Endothelial cell of umbilical vein (primary cell): Measurements from ENCODE around the gene SOD3. TPM values are rescaled to one million over a fixed set of nuclear protein-coding genes. Genes with fewer than 3 reads are reported as not detected.

Experiments used
- BruUV-seq: library from RNA; stranded (reverse); fragments of 400-500 nt; replicated peaks from 2 replicates; lab custom pipeline; 2021; lab: Mats Ljungman, UMichigan
- CTCF ChIA-PET: fragments of 300-600, 350-600 bp; sonication (Branson Sonifier 250); formaldehyde crosslinking; loops from one replicate; lab custom pipeline; 2021; ENCODE audit warnings: antibody characterized with exemption, inconsistent platforms; lab: Charles Lee
- POLR2A ChIA-PET: fragments of 300-600, 350-600 bp; sonication (Branson Sonifier 250); formaldehyde crosslinking; loops from one replicate; lab custom pipeline; 2021; ENCODE audit warnings: antibody characterized with exemption, inconsistent platforms; lab: Charles Lee
- DNase-seq: peaks from one replicate; pipeline ENCODE4 v3.0.0-alpha.2; 2011; ENCODE audit warnings: low read depth, low spot score
- FAIRE-seq: peaks from 2 replicates; lab custom pipeline; 2011; peaks lifted over from hg19 to GRCh38; lab: Jason Lieb, UNC
- H2AFZ ChIP-seq: 2 replicates; pipeline ENCODE4 v1.6.0; 2012; ENCODE audit warnings: low read depth, low read length, control low read depth, inconsistent platforms
- H3K27ac ChIP-seq: 2 replicates; pipeline ENCODE4 v1.5.1; 2011; ENCODE audit warnings: low read depth, mild to moderate bottlenecking, control low read depth, low read length, moderate library complexity; ENCODE audit not compliant: insufficient read depth
- H3K27me3 ChIP-seq, 2 experiments: 2 replicates each; pipeline versions ENCODE4 v1.6.0 to v1.6.1; 2011; ENCODE audit warnings: low read length in 2 of 2, mixed read lengths in 1 of 2; ENCODE audit not compliant: control insufficient read depth in 2 of 2, insufficient read depth in 2 of 2
- H3K36me3 ChIP-seq, 2 experiments: 2 replicates in 1 of 2; 3 replicates in 1 of 2; pipeline ENCODE4 v1.5.1; 2011; ENCODE audit warnings: low read length in 2 of 2, mild to moderate bottlenecking in 1 of 2, moderate library complexity in 1 of 2; ENCODE audit not compliant: control insufficient read depth in 2 of 2, insufficient read depth in 2 of 2; ENCODE audit errors: extremely low read depth in 1 of 2
- H3K4me1 ChIP-seq: 3 replicates; pipeline ENCODE4 v1.5.1; 2011; ENCODE audit warnings: mild to moderate bottlenecking, low read length; ENCODE audit not compliant: control insufficient read depth, insufficient read depth; ENCODE audit errors: extremely low read depth
- H3K4me2 ChIP-seq: 2 replicates; pipeline ENCODE4 v1.6.1; 2011; ENCODE audit warnings: low read length, control low read depth, mixed read lengths; ENCODE audit not compliant: insufficient read depth
- H3K4me3 ChIP-seq, 3 experiments: fragments of 200-600 bp in 1 of 3; sonication (generic), shearing (Covaris generic) in 1 of 3; replicated peaks in 1 of 3; 2 replicates each; pipeline ENCODE4 v1.5.1; 2011 to 2016; ENCODE audit warnings: control low read depth in 3 of 3, low read length in 3 of 3, mild to moderate bottlenecking in 2 of 3, inconsistent platforms in 1 of 3, low read depth in 1 of 3, moderate library complexity in 1 of 3; ENCODE audit not compliant: insufficient read depth in 1 of 3
- H3K79me2 ChIP-seq: 2 replicates; pipeline ENCODE4 v1.6.0; 2012; ENCODE audit warnings: low read length, inconsistent platforms; ENCODE audit not compliant: control insufficient read depth, insufficient read depth
- H3K9ac ChIP-seq: replicated peaks from 2 replicates; pipeline ENCODE3; 2011; ENCODE audit warnings: low read length, control low read depth; ENCODE audit not compliant: insufficient read depth; ENCODE audit errors: extremely low read depth
- H3K9me1 ChIP-seq: replicated peaks from 3 replicates; pipeline ENCODE4 v1.6.0; 2011; ENCODE audit warnings: mild to moderate bottlenecking, low read length; ENCODE audit not compliant: control insufficient read depth, insufficient read depth; ENCODE audit errors: extremely low read depth
- H3K9me3 ChIP-seq: replicated peaks from 2 replicates; pipeline ENCODE4 v1.5.1; 2012; ENCODE audit warnings: low read length, inconsistent platforms; ENCODE audit not compliant: control insufficient read depth, insufficient read depth
- H4K20me1 ChIP-seq: replicated peaks from 2 replicates; pipeline ENCODE3; 2011; ENCODE audit warnings: mild to moderate bottlenecking, low read length; ENCODE audit not compliant: control insufficient read depth, insufficient read depth; ENCODE audit errors: extremely low read depth
- CTCF ChIP-seq, 2 donors: IDR thresholded peaks; 1 replicate in 1 of 2; 2 replicates in 1 of 2; pipeline ENCODE4 v1.5.1; 2011; ENCODE audit warnings: low read length in 2 of 2, mild to moderate bottlenecking in 2 of 2, moderate library complexity in 2 of 2, control low read depth in 1 of 2, inconsistent platforms in 1 of 2, low read depth in 1 of 2; ENCODE audit not compliant: insufficient read depth in 1 of 2; ENCODE audit errors: extremely low read depth in 1 of 2
- EZH2 ChIP-seq: IDR thresholded peaks from 2 replicates; pipeline ENCODE4 v1.6.1; 2012; ENCODE audit warnings: borderline replicate concordance, low read depth, mild to moderate bottlenecking, moderate library complexity, low read length, inconsistent platforms; ENCODE audit not compliant: severe bottlenecking
- FOS ChIP-seq: IDR thresholded peaks from 2 replicates; pipeline ENCODE4 v1.6.1; 2011; ENCODE audit warnings: mild to moderate bottlenecking, low read length, moderate library complexity, borderline replicate concordance; ENCODE audit not compliant: insufficient read depth
- GATA2 ChIP-seq: IDR thresholded peaks from 2 replicates; pipeline ENCODE4 v1.7.0; 2011; ENCODE audit warnings: low read depth, mild to moderate bottlenecking, moderate library complexity, mixed read lengths, low read length; ENCODE audit not compliant: insufficient read length, insufficient read depth
- JUN ChIP-seq: IDR thresholded peaks from 2 replicates; pipeline ENCODE4 v1.6.1; 2011; ENCODE audit warnings: borderline replicate concordance, low read depth; ENCODE audit not compliant: insufficient read length, insufficient read depth
- MAX ChIP-seq: IDR thresholded peaks from 2 replicates; pipeline ENCODE4 v1.6.1; 2011; ENCODE audit not compliant: insufficient read depth, insufficient read length
- MYC ChIP-seq: IDR thresholded peaks from one replicate; pipeline ENCODE4 v1.6.1; 2011; ENCODE audit warnings: mild to moderate bottlenecking, low read depth, low read length
- POLR2A ChIP-seq: IDR thresholded peaks from 2 replicates; pipeline ENCODE4 v1.6.1; 2012; ENCODE audit warnings: low read depth, mild to moderate bottlenecking, control low read depth, low read length
- POLR2AphosphoS5 ChIP-seq: IDR thresholded peaks from 2 replicates; pipeline ENCODE4 v1.6.1; 2012; ENCODE audit warnings: low read depth, mild to moderate bottlenecking, control low read depth, low read length, moderate library complexity; ENCODE audit not compliant: insufficient read depth
- dilution Hi-C: fragments of 300-500 bp; cut with MboI; formaldehyde crosslinking; loops from one replicate; pipeline ENCODE4 v1.15.0; 2019; ENCODE audit warnings: low sequenced_read_pairs; ENCODE audit not compliant: extremely low pct_ligation_motif_present
- intact Hi-C: fragments of 100-400 bp; cut with micrococcal nuclease; formaldehyde crosslinking; loops from one replicate; pipeline ENCODE4 v1.10.0; 2022
- polyA plus RNA-seq, 4 experiments: library from polyadenylated mRNA; depleted of rRNA in 3 of 4; stranded (reverse) in 3 of 4; unstranded in 1 of 4; fragments of >200 nt; gene quantifications; 2 replicates each; pipeline versions ENCODE4 v1.2.1 to v1.2.3, GENCODE V29; 2011 to 2012; ENCODE audit warnings: missing spikeins in 1 of 4
- total RNA-seq: library from RNA; stranded (reverse); gene quantifications from 2 replicates; pipeline ENCODE4 v1.2.3, GENCODE V29; 2021

The SOD3 gene
- total and polyA plus RNA-seq, 2 donors (not counting 3 experiments of a cell fraction or from before 2014, with no cell fraction given): not detected

- no peak for FAIRE-seq
- no peak overlapping the region for H3K9ac ChIP-seq
- no peaks in the 10 kb centered on the region for H3K9me3 ChIP-seq
- no peaks in the 10 kb centered on the region for H3K4me1 ChIP-seq
- intact Hi-C loops (no loop called here), dilution Hi-C loops (no loop called here)
- DNase-seq: peak; percentile 59
- no peaks in the 10 kb centered on the region for H3K9me1 ChIP-seq
- POLR2A ChIA-PET: no interaction called here
- H3K27ac ChIP-seq: no peak overlapping the region
- CTCF ChIA-PET: no interaction called here
- H4K20me1 ChIP-seq: no peaks in the 10 kb centered on the region
- peaks cover 0 to 5% of the 10 kb centered on the region in 2 experiments for H3K27me3 ChIP-seq
- H2AFZ ChIP-seq: no peak overlapping the region
- H3K36me3 ChIP-seq: no peaks in the 10 kb centered on the region
- TF ChIP-seq FOS (no peak), POLR2AphosphoS5 (no peak), CTCF (IDR thresholded peaks at IDR 0.05; ENCODE audit: extremely low read depth in 1 of 2, insufficient read depth in 1 of 2, low read depth in 1 of 2, low read length in 2 of 2) (no peak), GATA2 (no peak), MYC (no peak), EZH2 (no peak), MAX (no peak), POLR2A (no peak), JUN (no peak)
- no peaks in the 10 kb centered on the region for H3K79me2 ChIP-seq
- H3K4me2 ChIP-seq: no peak overlapping the region
- H3K4me3 ChIP-seq: no peak overlapping the region
- no TSS peak for BruUV-seq
These were observed 13.2 kb upstream of the SOD3 start for GRCh38 chr4:24781999-24782745.
